ENCODE data around the gene DARS1.

DARS1 gene

GRCh38 chr2:135949451-135950234 lies 35.8 kb downstream of the DARS1 start:
- no peak for DNase-seq (ENCODE audit: extremely low read depth, low read depth)
- TF ChIP-seq CTCF (IDR thresholded peaks at IDR 0.05; ENCODE audit: low read depth, low read length, missing control alignments): no peak
- no peak overlapping the region for H3K4me3 ChIP-seq (replicated peaks; ENCODE audit: low read depth, low read length)

GRCh38 chr2:135948642-135949355 lies 36.6 kb downstream of the DARS1 start:
- peak; percentile 56 for DNase-seq (ENCODE audit: extremely low read depth, low read depth)
- TF ChIP-seq CTCF (IDR thresholded peaks at IDR 0.05; ENCODE audit: low read depth, low read length, missing control alignments): no peak
- no peak overlapping the region for H3K4me3 ChIP-seq (replicated peaks; ENCODE audit: low read depth, low read length)

DNA sequence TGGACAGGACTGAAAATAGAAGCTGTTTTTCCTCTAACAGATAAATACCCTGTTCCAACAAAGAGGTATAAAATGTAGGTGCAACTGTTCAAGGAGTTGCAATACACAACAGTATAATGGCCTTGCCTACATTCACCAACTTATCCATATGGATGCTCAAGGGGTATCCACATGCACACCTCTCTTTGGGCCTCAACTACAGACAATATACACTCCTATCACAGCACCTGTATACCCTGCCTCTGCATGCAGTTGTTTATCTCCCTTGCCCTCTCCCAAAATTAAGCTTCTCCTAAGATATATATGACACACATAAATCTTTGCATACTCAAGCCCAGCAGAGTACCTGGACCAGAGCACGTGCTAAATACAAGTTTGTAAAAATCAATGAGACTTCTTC lies 37.3 kb downstream of the DARS1 start:
- DNase-seq (ENCODE audit: extremely low read depth, low read depth): no peak
- TF ChIP-seq CTCF (IDR thresholded peaks at IDR 0.05; ENCODE audit: low read depth, low read length, missing control alignments): no peak
- no peak overlapping the region for H3K4me3 ChIP-seq (replicated peaks; ENCODE audit: low read depth, low read length)

DNA sequence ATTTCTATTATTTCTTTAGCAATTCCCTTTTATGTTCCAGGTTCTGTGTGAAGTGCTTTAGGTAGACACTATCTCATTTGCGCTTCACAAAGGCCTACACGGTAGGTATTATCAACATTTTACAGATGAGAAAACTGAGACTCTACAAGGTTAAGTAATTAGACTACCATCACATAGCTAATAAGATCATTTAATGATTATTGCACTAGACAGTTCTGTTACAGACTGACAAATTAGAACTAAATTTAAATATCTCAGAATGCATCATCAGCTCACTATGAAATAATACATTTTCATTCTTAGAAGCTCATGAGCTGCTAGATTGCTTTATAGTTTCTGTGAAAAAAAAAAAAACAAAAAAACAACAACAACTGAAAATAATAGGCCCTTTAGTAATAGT lies 37.9 kb downstream of the DARS1 start:
- no peak for TF ChIP-seq CTCF (IDR thresholded peaks at IDR 0.05; ENCODE audit: low read depth, low read length, missing control alignments)
- DNase-seq (ENCODE audit: extremely low read depth, low read depth): no peak
- H3K4me3 ChIP-seq (replicated peaks; ENCODE audit: low read depth, low read length): no peak overlapping the region

DNA sequence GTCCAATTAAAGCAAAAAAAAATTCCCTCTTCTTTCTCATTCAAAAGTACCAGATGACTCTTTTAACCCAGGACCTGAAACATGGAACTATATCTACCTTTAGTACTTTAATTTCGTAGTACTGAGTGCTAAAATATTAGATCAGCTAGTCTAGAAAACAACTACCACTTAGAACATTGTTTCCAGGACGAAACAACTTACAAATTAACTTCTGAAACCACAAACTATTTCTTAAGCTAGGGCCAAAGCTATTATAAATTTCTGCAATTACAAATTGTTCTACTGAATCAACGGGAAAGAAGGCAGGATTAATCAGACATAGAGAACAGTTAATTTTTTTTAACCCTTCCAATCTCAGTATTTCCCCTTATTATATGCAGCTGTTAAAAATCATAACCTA lies 39.9 kb downstream of the DARS1 start:
- no peak for TF ChIP-seq CTCF (IDR thresholded peaks at IDR 0.05; ENCODE audit: low read depth, low read length, missing control alignments)

DNA sequence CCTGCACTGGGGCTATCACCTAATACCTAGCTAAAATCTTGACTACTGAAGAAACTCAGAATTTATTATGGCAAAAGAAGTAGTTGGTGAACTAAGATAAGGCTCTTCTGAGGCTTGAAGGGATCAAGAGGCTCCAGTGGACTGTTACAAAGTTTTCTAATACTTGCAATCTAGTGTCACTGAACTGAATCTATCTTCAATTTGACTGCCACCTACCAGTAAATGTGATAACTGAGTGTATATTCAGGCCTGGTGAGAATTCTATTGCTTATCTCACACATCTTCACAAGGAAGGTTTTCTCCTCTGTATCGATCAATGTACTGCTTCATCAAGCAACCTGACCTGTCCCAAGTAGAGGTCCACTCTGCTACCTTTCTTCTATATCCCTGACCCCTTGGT lies 40.8 kb downstream of the DARS1 start:
- no peak for DNase-seq (ENCODE audit: extremely low read depth, low read depth)
- TF ChIP-seq CTCF (IDR thresholded peaks at IDR 0.05; ENCODE audit: low read depth, low read length, missing control alignments): no peak
- no peak overlapping the region for H3K4me3 ChIP-seq (replicated peaks; ENCODE audit: low read depth, low read length)

More for the DNA sequence above, 39.9 kb downstream of the DARS1 start:
- no peak for DNase-seq (ENCODE audit: extremely low read depth, low read depth)
- H3K4me3 ChIP-seq (replicated peaks; ENCODE audit: low read depth, low read length): no peak overlapping the region

Data from HFF-Myc (cell line).